ENCODE results near the gene AUNIP. TPM values are rescaled to one million over a fixed set of nuclear protein-coding genes. Genes with fewer than 3 reads are reported as not detected.

The AUNIP gene
- polyA plus RNA-seq, 3 donors: 0.19 to 0.44 (median 0.44) TPM

- peaks cover 1 to 2% (median 2%) of the 10 kb centered on the region in 3 donors for H3K27me3 Mint-ChIP-seq (ENCODE audit: low read depth in 3 of 3)
- Histone ChIP-seq H3K4me3 (replicated peaks in 1 of 3; ENCODE audit: low read depth in 2 of 3, low read length in 3 of 3) (peak within 1 kb of the TSS; percentile 48 to 78 (median 61)), H4K20me1 (ENCODE audit: insufficient read depth, low read length) (no peaks in the 10 kb centered on the region), H3K79me2 (ENCODE audit: insufficient read depth, low read length) (no peaks in the 10 kb centered on the region), H3K27me3 (ENCODE audit: control insufficient read depth in 2 of 2, insufficient read depth in 2 of 2, low read length in 2 of 2) (no peaks in the 10 kb centered on the region), H3K4me2 (replicated peaks; ENCODE audit: extremely low read depth, low read length, poor library complexity, severe bottlenecking) (peak within 1 kb of the TSS; percentile 85), H3K9ac (ENCODE audit: insufficient read depth, low read length, poor library complexity, severe bottlenecking) (peak within 1 kb of the TSS; percentile 65), H3K9me3 (replicated peaks in 1 of 2; ENCODE audit: control insufficient read depth in 1 of 2, insufficient read depth in 1 of 2, low read length in 2 of 2) (no peaks in the 10 kb centered on the region), H3K4me1 (ENCODE audit: control insufficient read depth in 1 of 2, insufficient read depth in 2 of 2, low read length in 2 of 2) (peaks cover 13 to 16% of the 10 kb centered on the region in 2 donors), H3K36me3 (replicated peaks in 1 of 2; ENCODE audit: control insufficient read depth in 1 of 2, insufficient read depth in 2 of 2, low read length in 2 of 2) (peaks cover 3 to 5% of the 10 kb centered on the region in 2 donors), H3K27ac (ENCODE audit: low read depth in 1 of 2, low read length in 2 of 2) (peak within 1 kb of the TSS in 1 of 2 donors; percentile 33), H2AFZ (ENCODE audit: insufficient read depth, low read depth, low read length, poor library complexity, severe bottlenecking) (peak within 1 kb of the TSS; percentile 86)
- no peak for TF ChIP-seq CTCF (IDR thresholded peaks at IDR 0.05)
- under 1% methylated on average over 76 of the region's 91 CpGs for WGBS (ENCODE audit: insufficient coverage)
- peak within 1 kb of the TSS; percentile 90 to 93 for H3K4me3 Mint-ChIP-seq
- peaks cover 43% of the 10 kb centered on the region for H3K4me1 Mint-ChIP-seq
- H3K36me3 Mint-ChIP-seq: peaks cover 3 to 13% of the 10 kb centered on the region in 2 donors
- H3K27ac Mint-ChIP-seq: peak within 1 kb of the TSS in 4 of 7 donors; percentile 42 to 86 (median 79)
- no peaks in the 10 kb centered on the region for H3K9me3 Mint-ChIP-seq
- intact Hi-C loops (cut with micrococcal nuclease): loop anchor here (10.0 kb wide), 1 partner anchor 185 kb away; the partner anchor contains the start of gene MAN1C1 (in 2 of the 2)
- DNase-seq: peak in 1 of 3 donors; percentile 16
Observed at GRCh38 chr1:25799935-25800702, 59.1 kb downstream of the AUNIP start, which contains the start of gene SELENON. Gene SELENON (plus strand): TSS chr1:25800193. CDS start chr1:25800231, 38 bp downstream.

GRCh38 chr1:25799352-25799934 is 59.8 kb downstream of the AUNIP start:
- peaks cover 13 to 16% of the 10 kb centered on the region in 2 donors for H3K4me1 ChIP-seq (ENCODE audit: control insufficient read depth in 1 of 2, insufficient read depth in 2 of 2, low read length in 2 of 2)
- no peaks in the 10 kb centered on the region for H3K36me3 ChIP-seq (replicated peaks in 1 of 2; ENCODE audit: control insufficient read depth in 1 of 2, insufficient read depth in 2 of 2, low read length in 2 of 2)
- Mint-ChIP-seq H3K4me1 (peaks cover 41% of the 10 kb centered on the region), H3K36me3 (peaks cover 2 to 7% of the 10 kb centered on the region in 2 donors), H3K4me3 (peak overlapping the region; percentile 73 to 76), H3K9me3 (no peaks in the 10 kb centered on the region), H3K27me3 (ENCODE audit: low read depth in 3 of 3) (peaks cover 1 to 2% (median 2%) of the 10 kb centered on the region in 3 donors), H3K27ac (peak overlapping the region in 3 of 7 donors; percentile 42 to 81 (median 66))
- H3K4me3 ChIP-seq (replicated peaks in 1 of 3; ENCODE audit: low read depth in 2 of 3, low read length in 3 of 3): peak overlapping the region; percentile 48 to 74 (median 61)
- no peak for TF ChIP-seq CTCF (IDR thresholded peaks at IDR 0.05)
- WGBS (ENCODE audit: insufficient coverage): 11% methylated on average over 8 of the region's 12 CpGs
- no peaks in the 10 kb centered on the region for H3K9me3 ChIP-seq (replicated peaks in 1 of 2; ENCODE audit: control insufficient read depth in 1 of 2, insufficient read depth in 1 of 2, low read length in 2 of 2)
- no peak for DNase-seq
- H3K9ac ChIP-seq (ENCODE audit: insufficient read depth, low read length, poor library complexity, severe bottlenecking): peak overlapping the region; percentile 59
- peak overlapping the region in 1 of 2 donors; percentile 33 for H3K27ac ChIP-seq (ENCODE audit: low read depth in 1 of 2, low read length in 2 of 2)
- no peaks in the 10 kb centered on the region for H4K20me1 ChIP-seq (ENCODE audit: insufficient read depth, low read length)
- H3K27me3 ChIP-seq (ENCODE audit: control insufficient read depth in 2 of 2, insufficient read depth in 2 of 2, low read length in 2 of 2): no peaks in the 10 kb centered on the region
- no peaks in the 10 kb centered on the region for H3K79me2 ChIP-seq (ENCODE audit: insufficient read depth, low read length)
- peak overlapping the region; percentile 71 for H3K4me2 ChIP-seq (replicated peaks; ENCODE audit: extremely low read depth, low read length, poor library complexity, severe bottlenecking)
- H2AFZ ChIP-seq (ENCODE audit: insufficient read depth, low read depth, low read length, poor library complexity, severe bottlenecking): peak overlapping the region; percentile 86
- intact Hi-C loops (cut with micrococcal nuclease): no loop called here
